UCSD-AML1 (cell line): ENCODE data around the gene CALM1.
"Not testable (repeated sequence)": the region's sequence is repeated elsewhere in the genome, so short reads cannot be mapped to it uniquely, and the experiment has no call there.

Experiments used
- DNase-seq: peaks from one replicate; lab custom pipeline; 2025; ENCODE audit not compliant: unreplicated experiment; lab: John Stamatoyannopoulos, UW

Gene CALM1

GRCh38 chr14:90383126-90383730, 13.6 kb upstream of the CALM1 start:
- peak; percentile 99 for DNase-seq

GRCh38 chr14:90383731-90384542, 12.9 kb upstream of the CALM1 start:
- peak; percentile 80 for DNase-seq

GRCh38 chr14:90384543-90384911, 12.3 kb upstream of the CALM1 start:
- DNase-seq = no peak

GRCh38 chr14:90386321-90386720, 10.5 kb upstream of the CALM1 start:
- DNase-seq = no peak

- no peak for DNase-seq
These were observed 9.5 kb upstream of the CALM1 start for GRCh38 chr14:90387206-90387760.

DNA sequence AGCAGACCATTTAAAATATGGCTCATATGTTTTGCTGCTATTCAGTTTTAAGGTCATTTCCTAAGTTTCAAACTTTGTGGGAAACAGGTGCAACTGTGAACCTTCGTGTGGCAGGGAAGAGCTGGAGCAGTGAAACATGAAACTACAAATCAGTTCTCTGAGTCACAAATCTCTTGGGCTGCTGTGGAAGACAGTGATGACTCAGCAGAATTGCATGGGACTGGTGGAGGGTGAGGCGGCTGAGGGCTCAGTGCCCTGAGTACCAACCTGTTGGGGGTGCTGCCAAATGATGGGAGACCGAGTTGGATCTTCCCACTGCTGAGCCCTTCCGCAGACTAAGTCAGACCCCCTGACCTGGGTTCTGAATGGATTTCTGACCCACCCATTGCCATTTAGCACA, 8.4 kb upstream of the CALM1 start:
- DNase-seq = no peak

GRCh38 chr14:90388982-90389381, 7.8 kb upstream of the CALM1 start:
- no peak for DNase-seq

DNA sequence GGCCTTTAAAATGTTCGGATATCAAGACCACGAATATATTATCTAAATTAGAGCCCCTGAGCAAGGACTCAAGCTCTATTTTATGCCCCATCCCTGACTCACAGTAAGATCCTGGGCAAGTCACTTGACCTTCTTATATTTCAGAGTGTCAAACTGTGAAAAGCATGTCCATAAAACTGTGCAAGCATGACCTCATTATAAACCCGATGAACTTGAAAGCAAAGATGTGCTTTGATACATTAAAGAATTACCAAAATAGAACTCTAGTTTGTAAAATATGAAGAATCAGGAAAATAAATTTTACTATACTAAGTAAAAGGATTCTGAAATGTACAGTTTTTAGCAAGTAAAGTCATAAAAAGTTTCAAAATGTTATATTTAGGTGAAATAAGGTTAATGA, 2.9 kb upstream of the CALM1 start:
- no peak for DNase-seq

- DNase-seq = not testable (repeated sequence)
These were observed 2.0 kb upstream of the CALM1 start for GRCh38 chr14:90394782-90395181.

- DNase-seq = peak; percentile 83
These were observed 841 bp downstream of the CALM1 start for GRCh38 chr14:90397425-90398314.

DNA sequence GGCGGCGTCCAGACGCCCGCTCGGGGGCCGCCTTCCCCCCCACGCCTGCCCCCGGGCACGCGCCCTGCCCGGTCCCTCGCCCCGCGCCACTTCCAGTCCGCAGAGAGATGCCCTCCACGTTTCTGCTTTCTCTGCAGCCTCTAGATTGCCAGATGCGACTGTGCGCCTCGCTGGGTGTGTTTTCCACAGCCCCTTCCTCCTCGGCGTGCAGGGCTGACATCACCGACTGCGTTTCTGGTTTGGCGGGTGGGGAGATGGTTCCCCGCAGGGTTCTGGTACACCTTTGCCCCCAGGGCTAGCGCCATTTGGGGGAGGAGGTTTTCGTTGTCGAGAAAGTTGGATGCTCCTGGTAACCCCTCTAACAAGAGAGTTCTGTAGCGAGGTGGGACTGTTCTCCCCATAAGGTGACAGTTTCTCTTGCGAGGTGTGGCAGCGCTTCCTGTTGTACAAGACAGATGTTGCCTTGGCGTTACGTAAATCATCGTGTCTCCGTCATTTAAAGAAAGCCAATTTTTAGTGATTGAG, 1.5 kb downstream of the CALM1 start:
- peak; percentile 61 for DNase-seq

GRCh38 chr14:90398841-90399540, 2.2 kb downstream of the CALM1 start:
- no peak for DNase-seq

DNA sequence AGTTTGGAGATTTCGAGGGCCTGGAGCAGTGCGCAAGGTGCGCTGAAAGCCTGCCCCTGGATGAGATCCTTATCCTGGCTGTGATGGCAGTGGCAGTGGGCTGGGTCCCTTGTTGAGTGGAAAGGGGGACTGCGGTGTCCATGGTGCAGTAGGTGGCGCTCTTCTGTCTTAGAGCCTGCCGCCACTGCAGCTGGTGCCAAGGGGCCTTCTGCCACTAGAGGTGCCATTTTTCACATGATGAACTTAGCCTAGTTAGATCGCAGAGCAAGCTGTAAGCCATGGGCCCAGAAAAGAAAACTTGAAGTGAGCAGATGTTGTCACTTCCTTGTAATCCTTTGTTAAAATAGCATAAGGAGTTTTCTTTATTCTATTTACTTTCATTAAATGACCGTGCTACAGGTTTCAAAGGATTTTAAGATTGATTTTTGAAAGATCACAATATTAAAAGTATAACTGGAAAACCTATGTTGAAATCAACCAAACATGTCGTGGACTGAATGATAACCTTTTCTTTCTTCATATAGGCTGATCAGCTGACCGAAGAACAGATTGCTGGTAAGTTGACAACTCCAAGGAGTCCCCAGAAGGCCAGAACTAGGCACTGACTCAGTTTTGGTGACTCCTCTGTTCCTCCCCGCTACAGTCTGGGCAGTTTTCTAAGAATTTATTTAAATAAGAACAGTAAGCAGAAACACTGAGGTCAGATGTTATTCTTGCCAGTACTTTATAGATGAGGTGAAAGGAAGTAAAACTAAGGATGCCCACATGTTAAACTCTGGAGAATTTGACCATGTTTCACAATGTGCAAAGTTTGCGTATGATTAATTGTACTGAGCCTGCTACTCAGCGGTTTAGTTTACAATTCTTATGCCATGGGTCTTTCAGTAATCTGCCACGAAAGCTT, 3.0 kb downstream of the CALM1 start:
- peak; percentile 86 for DNase-seq

DNA sequence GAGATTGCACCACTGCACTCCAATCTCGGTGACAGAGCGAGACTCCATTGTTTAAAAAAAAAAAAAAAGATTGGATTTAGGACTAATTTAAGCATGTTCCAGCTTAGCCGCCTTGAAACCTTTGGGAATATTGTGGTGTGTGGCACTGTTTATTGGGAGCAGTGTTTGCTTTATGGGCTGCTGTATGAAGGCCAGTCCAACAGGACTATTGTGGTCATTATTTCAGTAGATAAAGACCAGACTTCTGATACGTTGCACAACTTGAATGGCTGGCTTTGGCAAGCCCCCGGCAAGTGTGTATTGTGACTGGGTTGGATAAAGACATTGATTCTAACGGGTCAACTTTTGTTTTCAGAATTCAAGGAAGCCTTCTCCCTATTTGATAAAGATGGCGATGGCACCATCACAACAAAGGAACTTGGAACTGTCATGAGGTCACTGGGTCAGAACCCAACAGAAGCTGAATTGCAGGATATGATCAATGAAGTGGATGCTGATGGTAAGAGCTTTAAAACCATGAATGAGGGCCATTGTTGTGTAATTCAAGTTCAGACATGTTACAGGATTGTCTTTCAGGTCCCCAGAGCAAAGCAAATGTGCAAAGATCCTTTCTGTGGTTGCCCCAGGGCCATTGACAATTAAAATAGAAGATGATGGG, 4.2 kb downstream of the CALM1 start:
- no peak for DNase-seq

DNA sequence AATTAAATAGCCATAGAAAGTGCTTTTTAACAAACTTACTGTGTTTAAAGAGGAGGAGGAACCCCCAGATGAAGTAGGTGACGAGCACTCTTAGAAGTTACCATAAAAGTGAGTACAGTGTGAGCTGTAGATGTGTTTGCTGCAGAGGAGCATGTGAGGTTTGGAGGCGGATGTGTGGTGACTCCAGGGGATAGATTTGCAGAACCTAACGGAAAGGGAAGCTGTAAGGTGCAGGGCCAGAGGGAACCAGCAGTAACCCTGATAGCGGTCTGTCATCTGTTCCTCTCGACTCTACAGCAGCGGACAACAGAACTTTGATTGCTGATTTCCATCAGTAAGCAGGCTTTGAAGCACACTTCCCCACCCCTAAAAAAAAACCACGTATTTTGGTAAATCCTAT, 5.2 kb downstream of the CALM1 start:
- DNase-seq = peak; percentile 52

DNA sequence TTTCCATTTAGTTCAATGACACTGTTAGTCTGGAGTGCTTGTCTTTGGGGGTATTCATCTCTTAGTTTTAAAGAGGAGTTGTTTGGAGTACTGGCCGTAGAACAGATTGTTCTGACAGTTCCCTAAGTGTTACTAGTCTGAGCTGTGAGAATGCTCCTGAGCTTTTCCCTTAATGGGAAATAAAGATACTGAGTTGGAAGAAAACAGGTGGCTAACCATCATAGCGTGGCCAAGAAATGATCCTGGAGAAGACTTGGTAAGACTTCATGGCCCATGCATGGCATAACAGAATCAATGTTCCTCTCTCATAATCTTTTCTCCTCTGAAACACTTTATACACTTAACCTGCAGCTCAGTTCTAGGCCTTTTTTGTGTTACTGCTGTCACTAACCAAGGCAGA, 6.2 kb downstream of the CALM1 start:
- no peak for DNase-seq

DNA sequence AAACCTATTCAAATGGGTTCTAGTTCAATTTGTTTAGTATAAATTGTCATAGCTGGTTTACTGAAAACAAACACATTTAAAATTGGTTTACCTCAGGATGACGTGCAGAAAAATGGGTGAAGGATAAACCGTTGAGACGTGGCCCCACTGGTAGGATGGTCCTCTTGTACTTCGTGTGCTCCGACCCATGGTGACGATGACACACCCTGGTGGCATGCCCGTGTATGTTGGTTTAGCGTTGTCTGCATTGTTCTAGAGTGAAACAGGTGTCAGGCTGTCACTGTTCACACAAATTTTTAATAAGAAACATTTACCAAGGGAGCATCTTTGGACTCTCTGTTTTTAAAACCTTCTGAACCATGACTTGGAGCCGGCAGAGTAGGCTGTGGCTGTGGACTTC, 8.3 kb downstream of the CALM1 start:
- DNase-seq = no peak

DNA sequence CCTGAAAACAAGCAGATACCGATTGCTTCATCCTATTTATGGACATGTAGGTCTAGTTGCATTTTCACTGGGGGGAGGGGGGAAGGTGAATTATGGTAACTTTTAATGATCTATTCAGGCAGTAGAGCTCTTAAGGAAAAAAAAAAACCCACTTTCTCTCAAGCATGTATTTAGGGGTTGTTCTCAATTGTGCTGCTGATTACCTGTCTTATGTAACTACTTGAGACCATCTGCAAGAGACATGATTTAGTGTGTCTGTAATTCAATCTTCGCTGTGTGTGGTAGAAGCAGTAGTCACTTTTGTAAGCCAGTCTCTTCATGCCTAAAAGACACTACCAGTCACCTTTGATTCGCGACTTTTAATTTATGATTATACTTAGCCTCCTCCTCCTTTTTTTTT, 8.9 kb downstream of the CALM1 start:
- DNase-seq = no peak

DNA sequence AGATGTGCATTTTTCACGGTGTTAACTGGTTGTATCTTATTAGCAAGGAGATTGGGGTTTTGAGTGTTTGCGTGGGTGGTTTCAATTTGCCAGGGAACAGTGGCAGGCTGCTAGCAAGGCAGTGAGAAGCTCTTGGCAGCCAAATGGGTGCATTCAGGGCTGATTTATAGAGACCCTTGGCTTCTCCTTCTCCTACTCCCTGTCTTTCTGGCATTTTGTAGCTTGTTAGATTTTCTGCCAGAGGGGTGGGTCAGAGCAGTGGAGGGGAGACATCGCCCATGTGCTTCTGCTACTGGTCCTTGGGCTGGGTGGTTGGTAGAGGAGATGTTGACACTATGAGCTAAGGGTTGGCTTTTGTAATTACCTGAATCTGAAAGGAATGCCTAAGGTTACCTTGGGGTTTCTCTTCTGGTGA, 9.6 kb downstream of the CALM1 start:
- DNase-seq = no peak
